ENCODE data around the gene CNGA3. TPM values are rescaled to one million over a fixed set of nuclear protein-coding genes. Genes with fewer than 3 reads are reported as not detected.

Gene CNGA3
- total RNA-seq, 1 donor: not detected

DNA sequence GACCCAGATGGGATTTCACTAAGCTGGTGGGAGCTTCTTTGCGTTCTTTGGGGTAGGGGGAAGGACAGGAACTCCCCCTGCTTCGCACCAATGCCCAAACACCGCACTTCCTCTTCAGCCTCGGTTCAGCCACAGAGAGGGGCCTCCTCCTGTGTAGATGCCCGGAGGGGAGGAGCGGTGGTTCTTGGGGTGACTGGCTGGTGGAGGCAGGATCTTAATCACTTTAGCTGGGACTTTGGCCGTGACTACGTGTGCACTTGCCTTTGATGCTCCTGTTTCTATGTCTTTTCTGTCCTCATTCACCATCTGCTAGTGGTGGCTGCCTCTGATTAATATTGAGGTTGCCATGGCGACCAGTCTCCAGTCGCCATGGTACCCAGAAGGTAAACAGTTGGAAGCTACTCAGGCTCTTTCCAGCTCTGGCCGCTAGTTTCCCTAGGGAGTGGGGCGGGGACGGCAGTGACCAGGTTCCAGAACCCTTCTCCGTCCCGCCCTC, 1.9 kb downstream of the CNGA3 start:
- peaks cover 82% of the 10 kb centered on the region for H3K27me3 ChIP-seq (ENCODE audit: insufficient read depth, low read length)
- H3K9me3 ChIP-seq (ENCODE audit: low read depth, low read length): no peaks in the 10 kb centered on the region
- H3K4me3 ChIP-seq (ENCODE audit: low read length): no peak overlapping the region
- H3K4me1 ChIP-seq (ENCODE audit: insufficient read depth, low read length): no peaks in the 10 kb centered on the region

GRCh38 chr2:98350411-98350810, 4.2 kb downstream of the CNGA3 start:
- H3K9me3 ChIP-seq (ENCODE audit: low read depth, low read length): no peaks in the 10 kb centered on the region
- H3K4me1 ChIP-seq (ENCODE audit: insufficient read depth, low read length): no peaks in the 10 kb centered on the region
- H3K4me3 ChIP-seq (ENCODE audit: low read length): no peak overlapping the region
- peaks cover 72% of the 10 kb centered on the region for H3K27me3 ChIP-seq (ENCODE audit: insufficient read depth, low read length)

GRCh38 chr2:98355881-98356280, 9.6 kb downstream of the CNGA3 start:
- Histone ChIP-seq H3K4me3 (ENCODE audit: low read length) (no peak overlapping the region), H3K4me1 (ENCODE audit: insufficient read depth, low read length) (no peaks in the 10 kb centered on the region), H3K27me3 (ENCODE audit: insufficient read depth, low read length) (peaks cover 18% of the 10 kb centered on the region), H3K9me3 (ENCODE audit: low read depth, low read length) (no peaks in the 10 kb centered on the region)

GRCh38 chr2:98356729-98357128, 10.5 kb downstream of the CNGA3 start:
- Histone ChIP-seq H3K4me3 (ENCODE audit: low read length) (no peak overlapping the region), H3K9me3 (ENCODE audit: low read depth, low read length) (no peaks in the 10 kb centered on the region), H3K4me1 (ENCODE audit: insufficient read depth, low read length) (no peaks in the 10 kb centered on the region)

DNA sequence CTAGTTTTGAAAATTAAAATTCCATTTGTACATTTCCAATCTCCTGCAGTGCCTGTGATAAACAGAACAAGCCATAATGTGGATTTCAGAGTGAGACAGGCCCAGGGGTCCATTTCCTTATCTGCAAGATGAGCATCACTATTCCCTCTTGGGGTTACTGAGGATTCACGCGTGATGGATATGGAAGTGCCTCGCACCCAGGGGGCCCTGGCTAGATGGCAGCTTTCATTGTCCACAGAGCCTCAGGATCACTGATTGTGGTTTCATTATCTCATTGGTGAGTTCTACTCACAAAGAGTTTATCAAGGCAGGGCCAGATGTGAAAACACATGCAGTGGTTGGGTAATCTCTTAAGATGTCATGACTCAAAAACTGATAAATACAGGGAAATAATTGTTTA, 11.6 kb downstream of the CNGA3 start:
- H3K4me3 ChIP-seq (ENCODE audit: low read length): no peak overlapping the region
- no peaks in the 10 kb centered on the region for H3K4me1 ChIP-seq (ENCODE audit: insufficient read depth, low read length)
- H3K9me3 ChIP-seq (ENCODE audit: low read depth, low read length): no peaks in the 10 kb centered on the region
- H3K27me3 ChIP-seq (ENCODE audit: insufficient read depth, low read length): peaks cover 11% of the 10 kb centered on the region

More at GRCh38 chr2:98356729-98357128, 10.5 kb downstream of the CNGA3 start:
- H3K27me3 ChIP-seq (ENCODE audit: insufficient read depth, low read length): peaks cover 15% of the 10 kb centered on the region

DNA sequence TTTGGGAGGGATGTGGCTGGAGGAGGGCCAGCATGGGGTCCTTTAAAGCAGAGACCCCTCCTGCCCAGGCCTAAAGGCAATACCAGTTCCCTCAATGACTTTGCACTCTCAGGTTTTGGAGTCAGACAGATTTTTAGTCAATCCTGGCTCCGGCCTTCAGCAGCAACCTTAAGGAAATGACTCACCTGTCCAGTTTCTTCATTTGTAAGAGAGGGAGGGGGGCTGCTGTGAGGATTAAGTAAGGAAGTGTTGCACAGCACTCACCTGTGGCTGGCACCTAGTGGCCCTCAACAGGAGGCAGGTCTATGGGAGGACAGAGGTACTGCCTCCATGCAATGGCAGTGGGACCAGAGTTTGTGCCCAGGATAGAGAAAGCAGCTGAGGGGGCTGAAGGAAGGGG, 13.7 kb downstream of the CNGA3 start:
- Histone ChIP-seq H3K4me3 (ENCODE audit: low read length) (no peak overlapping the region), H3K4me1 (ENCODE audit: insufficient read depth, low read length) (no peaks in the 10 kb centered on the region), H3K27me3 (ENCODE audit: insufficient read depth, low read length) (no peaks in the 10 kb centered on the region), H3K9me3 (ENCODE audit: low read depth, low read length) (no peaks in the 10 kb centered on the region)

GRCh38 chr2:98367721-98368120, 21.5 kb downstream of the CNGA3 start:
- Histone ChIP-seq H3K27me3 (ENCODE audit: insufficient read depth, low read length) (peaks cover 3% of the 10 kb centered on the region), H3K4me3 (ENCODE audit: low read length) (no peak overlapping the region), H3K9me3 (ENCODE audit: low read depth, low read length) (no peaks in the 10 kb centered on the region)

DNA sequence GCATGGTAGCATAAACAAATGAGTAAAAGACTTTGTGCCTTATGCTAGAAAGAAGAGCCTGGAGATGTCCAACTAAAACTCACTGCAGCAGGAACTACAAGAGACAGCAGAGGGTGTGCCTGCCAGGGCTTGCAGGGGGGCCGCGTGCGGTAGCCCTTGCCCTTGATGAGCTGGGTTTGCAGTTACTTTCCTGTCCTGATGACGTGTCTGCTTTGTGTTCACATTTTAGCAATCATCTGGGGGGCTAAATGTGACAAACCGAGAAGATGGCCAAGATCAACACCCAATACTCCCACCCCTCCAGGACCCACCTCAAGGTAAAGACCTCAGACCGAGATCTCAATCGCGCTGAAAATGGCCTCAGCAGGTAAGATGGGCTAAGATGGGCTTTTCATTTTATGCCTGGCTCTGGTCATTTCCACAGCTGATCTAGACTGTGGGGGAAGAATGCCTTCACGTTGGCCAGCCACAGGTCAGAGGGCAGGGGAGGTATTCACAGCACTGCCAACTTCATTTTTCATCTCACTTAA, 23.5 kb downstream of the CNGA3 start:
- Histone ChIP-seq H3K4me1 (ENCODE audit: insufficient read depth, low read length) (no peaks in the 10 kb centered on the region), H3K4me3 (ENCODE audit: low read length) (no peak overlapping the region), H3K27me3 (ENCODE audit: insufficient read depth, low read length) (peaks cover 3% of the 10 kb centered on the region), H3K9me3 (ENCODE audit: low read depth, low read length) (no peaks in the 10 kb centered on the region)

More at GRCh38 chr2:98367721-98368120, 21.5 kb downstream of the CNGA3 start:
- H3K4me1 ChIP-seq (ENCODE audit: insufficient read depth, low read length): no peaks in the 10 kb centered on the region

DNA sequence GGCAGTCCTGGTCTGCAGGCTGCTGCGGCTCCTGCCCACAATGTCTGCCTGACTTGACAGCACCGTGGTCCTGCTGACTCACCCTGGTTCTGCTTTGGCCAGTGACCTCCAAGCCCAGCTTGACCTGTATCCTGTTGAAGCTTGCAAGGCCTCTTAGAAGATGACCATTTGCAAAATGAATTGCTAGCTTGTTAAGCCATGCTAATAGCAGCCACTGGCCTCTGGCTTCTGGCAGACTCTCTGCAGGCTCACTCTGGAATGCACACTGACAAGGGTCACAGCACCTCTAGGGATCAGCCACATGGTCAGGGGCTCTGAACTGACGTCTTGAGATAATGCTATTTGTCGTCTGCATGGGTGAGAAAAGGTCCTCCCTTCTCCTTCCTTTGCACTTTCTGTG, 25.9 kb downstream of the CNGA3 start:
- H3K4me1 ChIP-seq (ENCODE audit: insufficient read depth, low read length): no peaks in the 10 kb centered on the region
- peaks cover 3% of the 10 kb centered on the region for H3K27me3 ChIP-seq (ENCODE audit: insufficient read depth, low read length)
- H3K4me3 ChIP-seq (ENCODE audit: low read length): no peak overlapping the region
- H3K9me3 ChIP-seq (ENCODE audit: low read depth, low read length): no peaks in the 10 kb centered on the region

DNA sequence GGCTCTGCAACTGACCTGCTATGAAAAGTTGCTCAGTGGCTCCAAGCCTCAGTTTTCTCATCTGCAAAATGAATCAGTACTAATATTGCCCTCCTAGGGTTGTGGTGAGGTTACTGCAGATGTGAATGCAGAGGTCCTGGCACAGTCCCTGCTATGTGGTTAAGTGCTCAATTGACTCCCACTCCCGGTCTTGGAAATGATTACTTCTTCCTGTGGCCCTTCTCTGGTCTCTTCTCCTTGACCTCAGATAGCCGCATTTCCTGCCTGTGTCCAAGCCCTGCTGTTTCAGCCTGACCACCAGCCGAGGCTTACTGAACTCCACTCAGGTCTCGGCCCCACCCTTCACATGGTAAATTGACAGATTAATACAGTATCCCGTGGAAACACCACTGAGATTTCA, 26.3 kb downstream of the CNGA3 start:
- Histone ChIP-seq H3K4me1 (ENCODE audit: insufficient read depth, low read length) (no peaks in the 10 kb centered on the region), H3K4me3 (ENCODE audit: low read length) (no peak overlapping the region)

GRCh38 chr2:98374286-98374685, 28.0 kb downstream of the CNGA3 start:
- Histone ChIP-seq H3K4me3 (ENCODE audit: low read length) (no peak overlapping the region), H3K27me3 (ENCODE audit: insufficient read depth, low read length) (no peaks in the 10 kb centered on the region), H3K4me1 (ENCODE audit: insufficient read depth, low read length) (no peaks in the 10 kb centered on the region), H3K9me3 (ENCODE audit: low read depth, low read length) (no peaks in the 10 kb centered on the region)

More for the DNA sequence above, 26.3 kb downstream of the CNGA3 start:
- Histone ChIP-seq H3K9me3 (ENCODE audit: low read depth, low read length) (no peaks in the 10 kb centered on the region), H3K27me3 (ENCODE audit: insufficient read depth, low read length) (peaks cover 3% of the 10 kb centered on the region)

DNA sequence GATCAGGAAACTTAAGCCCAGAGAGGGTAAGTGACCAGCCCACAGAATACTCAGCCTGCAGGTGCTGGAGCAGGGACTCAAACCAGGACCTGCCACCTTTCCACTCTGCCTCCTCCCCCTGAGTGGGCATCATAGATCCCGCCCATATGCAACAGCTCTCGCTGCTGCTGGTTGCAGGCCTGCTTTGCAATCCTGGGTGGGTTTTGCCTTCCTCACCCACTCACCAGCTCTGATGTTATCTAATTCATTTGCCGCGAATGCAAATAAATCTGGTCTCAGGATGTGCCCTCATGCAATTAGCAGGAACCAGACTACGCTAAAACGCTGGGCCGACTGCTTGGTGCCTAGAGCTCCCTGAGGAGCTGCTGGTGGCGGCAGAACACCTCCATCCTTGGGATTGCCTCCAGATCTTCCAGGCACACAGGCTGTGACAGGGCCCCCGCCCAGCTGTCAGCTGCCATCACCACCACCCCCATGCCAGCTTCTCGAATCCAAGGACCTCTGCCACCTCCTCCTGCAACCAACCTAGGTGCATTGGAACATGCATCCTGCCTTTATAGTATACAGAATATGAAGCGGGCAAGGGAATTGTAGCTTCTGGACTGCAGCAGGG, 28.8 kb downstream of the CNGA3 start:
- H3K4me1 ChIP-seq (ENCODE audit: insufficient read depth, low read length): no peaks in the 10 kb centered on the region
- no peaks in the 10 kb centered on the region for H3K9me3 ChIP-seq (ENCODE audit: low read depth, low read length)
- no peaks in the 10 kb centered on the region for H3K27me3 ChIP-seq (ENCODE audit: insufficient read depth, low read length)
- no peak overlapping the region for H3K4me3 ChIP-seq (ENCODE audit: low read length)

GRCh38 chr2:98376301-98376910, 30.1 kb downstream of the CNGA3 start:
- no peaks in the 10 kb centered on the region for H3K9me3 ChIP-seq (ENCODE audit: low read depth, low read length)
- H3K4me1 ChIP-seq (ENCODE audit: insufficient read depth, low read length): no peaks in the 10 kb centered on the region
- no peak overlapping the region for H3K4me3 ChIP-seq (ENCODE audit: low read length)
- H3K27me3 ChIP-seq (ENCODE audit: insufficient read depth, low read length): no peaks in the 10 kb centered on the region

- H3K9me3 ChIP-seq (ENCODE audit: low read depth, low read length): no peaks in the 10 kb centered on the region
- H3K27me3 ChIP-seq (ENCODE audit: insufficient read depth, low read length): no peaks in the 10 kb centered on the region
- no peak overlapping the region for H3K4me3 ChIP-seq (ENCODE audit: low read length)
- H3K4me1 ChIP-seq (ENCODE audit: insufficient read depth, low read length): no peaks in the 10 kb centered on the region
These were observed 30.7 kb downstream of the CNGA3 start for GRCh38 chr2:98376996-98377395.

GRCh38 chr2:98377544-98377943, 31.3 kb downstream of the CNGA3 start:
- Histone ChIP-seq H3K9me3 (ENCODE audit: low read depth, low read length) (no peaks in the 10 kb centered on the region), H3K4me3 (ENCODE audit: low read length) (no peak overlapping the region), H3K4me1 (ENCODE audit: insufficient read depth, low read length) (no peaks in the 10 kb centered on the region), H3K27me3 (ENCODE audit: insufficient read depth, low read length) (no peaks in the 10 kb centered on the region)

GRCh38 chr2:98378196-98378595, 31.9 kb downstream of the CNGA3 start:
- Histone ChIP-seq H3K4me3 (ENCODE audit: low read length) (no peak overlapping the region), H3K27me3 (ENCODE audit: insufficient read depth, low read length) (no peaks in the 10 kb centered on the region)

More at GRCh38 chr2:98378196-98378595, 31.9 kb downstream of the CNGA3 start:
- Histone ChIP-seq H3K4me1 (ENCODE audit: insufficient read depth, low read length) (no peaks in the 10 kb centered on the region), H3K9me3 (ENCODE audit: low read depth, low read length) (no peaks in the 10 kb centered on the region)

Measured in mononuclear cell (primary cell).